Neuronal stem cell (in vitro differentiated cells): ENCODE data around the gene ADAMTS4. TPM values are rescaled to one million over a fixed set of nuclear protein-coding genes. Genes with fewer than 3 reads are reported as not detected.

Experiments used
- DNase-seq: peaks from one replicate; pipeline ENCODE4 v3.0.0-alpha.2; 2013; ENCODE audit warnings: low spot score
- H2AFZ ChIP-seq: one replicate; pipeline ENCODE4 v1.6.1; 2013; ENCODE audit warnings: mild to moderate bottlenecking, low read length, inconsistent platforms
- H2AK5ac ChIP-seq: 2 replicates; pipeline ENCODE4 v1.6.1; 2013; ENCODE audit warnings: low read depth, mild to moderate bottlenecking, inconsistent platforms, low read length, moderate library complexity, mixed read lengths
- H2BK120ac ChIP-seq: 2 replicates; pipeline ENCODE4 v1.6.1; 2013; ENCODE audit warnings: low read depth, mild to moderate bottlenecking, inconsistent platforms, low read length, moderate library complexity, mixed read lengths
- H2BK12ac ChIP-seq: one replicate; pipeline ENCODE4 v1.6.1; 2013; ENCODE audit warnings: low read length, inconsistent platforms
- H2BK15ac ChIP-seq: 2 replicates; pipeline ENCODE4 v1.6.1; 2013; ENCODE audit warnings: mild to moderate bottlenecking, low read length, inconsistent platforms, mixed read lengths
- H2BK5ac ChIP-seq: one replicate; pipeline ENCODE4 v1.6.1; 2013; ENCODE audit warnings: inconsistent platforms, mild to moderate bottlenecking, low read length, moderate library complexity
- H3K14ac ChIP-seq: one replicate; pipeline ENCODE4 v1.6.1; 2013; ENCODE audit warnings: low read length, inconsistent platforms
- H3K18ac ChIP-seq: 2 replicates; pipeline ENCODE4 v1.6.1; 2013; ENCODE audit warnings: low read length, inconsistent platforms
- H3K23ac ChIP-seq: 2 replicates; pipeline ENCODE4 v1.6.1; 2013; ENCODE audit warnings: low read depth, mild to moderate bottlenecking, mixed read lengths, low read length, inconsistent platforms; ENCODE audit not compliant: poor library complexity
- H3K27ac ChIP-seq: replicated peaks from 3 replicates; pipeline ENCODE4 v1.5.1; 2013; ENCODE audit warnings: low read length, inconsistent platforms
- H3K27me3 ChIP-seq, 3 experiments: 2 replicates each; pipeline ENCODE4 v1.6.1; 2013; ENCODE audit warnings: low read length in 3 of 3, mild to moderate bottlenecking in 2 of 3, inconsistent platforms in 1 of 3, low read depth in 1 of 3, mixed read lengths in 1 of 3, moderate library complexity in 1 of 3; ENCODE audit not compliant: control insufficient read depth in 3 of 3, insufficient read depth in 3 of 3
- H3K36me3 ChIP-seq, 2 donors: replicated peaks in 1 of 2; 2 replicates each; pipeline ENCODE4 v1.6.1; 2013; ENCODE audit warnings: low read length in 2 of 2; ENCODE audit not compliant: control insufficient read depth in 2 of 2, insufficient read depth in 2 of 2
- H3K4ac ChIP-seq: 2 replicates; pipeline ENCODE4 v1.6.1; 2013; ENCODE audit warnings: inconsistent platforms, mild to moderate bottlenecking, low read length, moderate library complexity
- H3K4me1 ChIP-seq, 2 donors: 1 replicate in 1 of 2; 2 replicates in 1 of 2; pipeline ENCODE4 v1.6.1; 2013; ENCODE audit warnings: low read length in 2 of 2, low read depth in 1 of 2; ENCODE audit not compliant: control insufficient read depth in 2 of 2, insufficient read depth in 1 of 2
- H3K4me2 ChIP-seq: one replicate; pipeline ENCODE4 v1.6.1; 2013; ENCODE audit warnings: mild to moderate bottlenecking, low read length, inconsistent platforms; ENCODE audit not compliant: insufficient read depth, poor library complexity, severe bottlenecking
- H3K4me3 ChIP-seq, 2 donors: 2 replicates each; pipeline ENCODE4 v1.5.1; 2013; ENCODE audit warnings: low read length in 2 of 2, mild to moderate bottlenecking in 2 of 2, inconsistent platforms in 1 of 2, moderate library complexity in 1 of 2
- H3K79me1 ChIP-seq: one replicate; pipeline ENCODE4 v1.6.1; 2013; ENCODE audit warnings: low read depth, mild to moderate bottlenecking, inconsistent platforms, low read length, moderate library complexity
- H3K9ac ChIP-seq: one replicate; pipeline ENCODE4 v1.6.1; 2013; ENCODE audit warnings: mild to moderate bottlenecking, low read depth, low read length, inconsistent platforms; ENCODE audit not compliant: poor library complexity
- H3K9me3 ChIP-seq, 2 donors: replicated peaks in 1 of 2; 2 replicates each; pipeline versions ENCODE3 to v1.6.1; 2013; ENCODE audit warnings: low read length in 2 of 2, mild to moderate bottlenecking in 2 of 2, inconsistent platforms in 1 of 2, low read depth in 1 of 2, mixed read lengths in 1 of 2, moderate library complexity in 1 of 2; ENCODE audit not compliant: control insufficient read depth in 2 of 2, insufficient read depth in 1 of 2
- H4K8ac ChIP-seq: one replicate; pipeline ENCODE4 v1.6.1; 2013; ENCODE audit warnings: low read depth, mild to moderate bottlenecking, inconsistent platforms, low read length, moderate library complexity
- H4K91ac ChIP-seq: one replicate; pipeline ENCODE4 v1.6.1; 2013; ENCODE audit warnings: low read length, low read depth, mild to moderate bottlenecking, inconsistent platforms; ENCODE audit not compliant: poor library complexity
- WGBS, 2 donors: extraction: QIAGEN DNeasy Blood & Tissue Kit; methylation state at CpG; one replicate each; pipeline ENCODE4 v1.1.7; 2013; ENCODE audit warnings: missing lambda C conversion rate in 2 of 2, mixed read lengths in 1 of 2; ENCODE audit not compliant: insufficient read length in 2 of 2, insufficient replicate concordance in 1 of 2; ENCODE audit errors: extremely low coverage in 2 of 2; 5-methylcytosine and 5-hydroxymethylcytosine counted together
- small RNA-seq: library from polyadenylated mRNA; stranded (forward); fragments of <200 nt; extraction: miRNeasy Mini kit (QIAGEN cat#:217004); gene quantifications from one replicate; pipeline ENCODE3, GENCODE V24; 2013; ENCODE audit not compliant: insufficient read depth

The ADAMTS4 gene

GRCh38 chr1:161137881-161138280 lies 61.0 kb downstream of the ADAMTS4 start:
- no peak for DNase-seq
- no peak overlapping the region for H3K14ac ChIP-seq
- H4K8ac ChIP-seq = no peak overlapping the region
- no peaks in the 10 kb centered on the region for H3K9me3 ChIP-seq
- no peaks in the 10 kb centered on the region for H3K36me3 ChIP-seq
- no peak overlapping the region for H3K4ac ChIP-seq
- H3K9ac ChIP-seq = no peak overlapping the region
- no peak overlapping the region for H2BK120ac ChIP-seq
- no peak overlapping the region for H3K18ac ChIP-seq
- H2AK5ac ChIP-seq = no peak overlapping the region
- H2BK12ac ChIP-seq = no peak overlapping the region
- H2AFZ ChIP-seq = no peak overlapping the region
- no peak overlapping the region for H2BK5ac ChIP-seq
- no peak overlapping the region for H3K23ac ChIP-seq
- no peak overlapping the region for H3K4me3 ChIP-seq
- H3K4me1 ChIP-seq = peaks cover 3 to 4% of the 10 kb centered on the region in 2 donors
- no peaks in the 10 kb centered on the region for H3K79me1 ChIP-seq
- no peak overlapping the region for H3K4me2 ChIP-seq
- no peak overlapping the region for H3K27ac ChIP-seq
- no peak overlapping the region for H4K91ac ChIP-seq
- WGBS, 2 donors = no CpG with 5 or more reads among the region's 3 CpGs
- no peak overlapping the region for H2BK15ac ChIP-seq
- H3K27me3 ChIP-seq = no peaks in the 10 kb centered on the region

Small RNAs within 50 kb of the gene (small RNA-seq; reads per million reads assigned to genes)
- not detected for gene RF01225
